ENCODE data around the gene AGPAT2.
A peak's percentile ranks its signal among the peaks of the same experiment; 100 is the strongest.

The AGPAT2 gene

GRCh38 chr9:136700959-136701667 lies 13.9 kb upstream of the AGPAT2 start:
- DNase-seq, result peak; percentile 57 to 74

- no peak for DNase-seq
Measured at GRCh38 chr9:136700304-136700703, 13.0 kb upstream of the AGPAT2 start.

- no peak for DNase-seq
Measured at GRCh38 chr9:136698635-136699246, 11.5 kb upstream of the AGPAT2 start.

- peak in 1 of 2 donors; percentile 36 for DNase-seq
Measured at GRCh38 chr9:136697821-136698526, 10.7 kb upstream of the AGPAT2 start.

- DNase-seq, result no peak
Measured at GRCh38 chr9:136697146-136697820, 10.0 kb upstream of the AGPAT2 start.

- no peak for DNase-seq
Measured at GRCh38 chr9:136696502-136696901, 9.2 kb upstream of the AGPAT2 start.

- DNase-seq, result no peak
Measured at GRCh38 chr9:136695955-136696354, 8.7 kb upstream of the AGPAT2 start.

- no peak for DNase-seq
Measured at GRCh38 chr9:136695435-136695895, 8.2 kb upstream of the AGPAT2 start.

GRCh38 chr9:136694872-136695247 lies 7.6 kb upstream of the AGPAT2 start:
- DNase-seq, result no peak

- peak in 1 of 2 donors; percentile 23 for DNase-seq
Measured at GRCh38 chr9:136694163-136694871, 7.1 kb upstream of the AGPAT2 start.

GRCh38 chr9:136693490-136694162 lies 6.4 kb upstream of the AGPAT2 start:
- peak in 1 of 2 donors; percentile 26 for DNase-seq

GRCh38 chr9:136693135-136693489 lies 5.9 kb upstream of the AGPAT2 start:
- DNase-seq, result no peak

GRCh38 chr9:136692185-136693134 lies 5.2 kb upstream of the AGPAT2 start:
- no peak for DNase-seq

GRCh38 chr9:136691316-136692184 lies 4.3 kb upstream of the AGPAT2 start:
- no peak for DNase-seq

- DNase-seq, result no peak
Measured at GRCh38 chr9:136690806-136691261, 3.6 kb upstream of the AGPAT2 start.

- no peak for DNase-seq
Measured at GRCh38 chr9:136690104-136690805, 3.0 kb upstream of the AGPAT2 start.

GRCh38 chr9:136689108-136689460 lies 1.8 kb upstream of the AGPAT2 start:
- DNase-seq, result no peak

- DNase-seq, result no peak
Measured at GRCh38 chr9:136688274-136689107, 1.2 kb upstream of the AGPAT2 start.

All from CD4-positive, alpha-beta T cell treated with Interleukin-4 for 1 hour (primary cell).